Trophoblast cell (in vitro differentiated cells and primary cell): ENCODE measurements around the gene GPD1.

Source experiments
- DNase-seq, 2 donors: peaks; one replicate each; pipeline ENCODE4 v3.0.0-alpha.2; 2016
- H2AFZ ChIP-seq: 2 replicates; pipeline ENCODE4 v1.6.1; 2013; ENCODE audit warnings: low read length, moderate library complexity, mild to moderate bottlenecking; ENCODE audit not compliant: insufficient read depth, poor library complexity
- H2AK5ac ChIP-seq: 2 replicates; pipeline ENCODE4 v1.6.1; 2013; ENCODE audit warnings: mild to moderate bottlenecking, low read length
- H2BK120ac ChIP-seq: 2 replicates; pipeline ENCODE4 v1.6.1; 2013; ENCODE audit warnings: low read length, mild to moderate bottlenecking, moderate library complexity; ENCODE audit not compliant: insufficient read depth, poor library complexity
- H2BK12ac ChIP-seq: 2 replicates; pipeline ENCODE4 v1.6.1; 2013; ENCODE audit warnings: mild to moderate bottlenecking, low read length, moderate library complexity
- H2BK5ac ChIP-seq: 2 replicates; pipeline ENCODE4 v1.6.1; 2013; ENCODE audit warnings: low read length, low read depth, moderate library complexity, mild to moderate bottlenecking; ENCODE audit not compliant: poor library complexity
- H3K14ac ChIP-seq: 2 replicates; pipeline ENCODE4 v1.6.1; 2013; ENCODE audit warnings: mild to moderate bottlenecking, low read length
- H3K18ac ChIP-seq: 2 replicates; pipeline ENCODE4 v1.6.1; 2013; ENCODE audit warnings: mild to moderate bottlenecking, low read length
- H3K23ac ChIP-seq: 2 replicates; pipeline ENCODE4 v1.6.1; 2013; ENCODE audit warnings: low read length
- H3K27ac ChIP-seq: 2 replicates; pipeline ENCODE4 v1.5.1; 2013; ENCODE audit warnings: low read depth, mild to moderate bottlenecking, inconsistent platforms, low read length, moderate library complexity
- H3K27me3 ChIP-seq: 2 replicates; pipeline ENCODE4 v1.6.1; 2013; ENCODE audit warnings: inconsistent platforms, mild to moderate bottlenecking, low read length, moderate library complexity; ENCODE audit not compliant: insufficient read depth
- H3K36me3 ChIP-seq, 2 experiments: 1 replicate in 1 of 2; 2 replicates in 1 of 2; pipeline ENCODE4 v1.6.1; 2013; ENCODE audit warnings: low read length in 2 of 2, mild to moderate bottlenecking in 2 of 2, moderate library complexity in 1 of 2; ENCODE audit not compliant: insufficient read depth in 2 of 2, control insufficient read depth in 1 of 2
- H3K4ac ChIP-seq: 2 replicates; pipeline ENCODE4 v1.6.1; 2013; ENCODE audit warnings: low read depth, mild to moderate bottlenecking, low read length, moderate library complexity
- H3K4me1 ChIP-seq, 2 experiments: 1 replicate in 1 of 2; 2 replicates in 1 of 2; pipeline ENCODE4 v1.6.1; 2013; ENCODE audit warnings: low read length in 2 of 2, mild to moderate bottlenecking in 2 of 2, moderate library complexity in 1 of 2; ENCODE audit not compliant: insufficient read depth in 2 of 2, control insufficient read depth in 1 of 2
- H3K4me2 ChIP-seq: 2 replicates; pipeline ENCODE4 v1.6.1; 2013; ENCODE audit warnings: inconsistent platforms, mild to moderate bottlenecking, low read length, moderate library complexity
- H3K4me3 ChIP-seq: 2 replicates; pipeline ENCODE4 v1.5.1; 2013; ENCODE audit warnings: mild to moderate bottlenecking, low read depth, low read length, inconsistent platforms
- H3K79me1 ChIP-seq: one replicate; pipeline ENCODE4 v1.6.1; 2013; ENCODE audit warnings: low read length
- H3K79me2 ChIP-seq: 2 replicates; pipeline ENCODE4 v1.6.1; 2013; ENCODE audit warnings: low read length, mild to moderate bottlenecking; ENCODE audit not compliant: control insufficient read depth, insufficient read depth, poor library complexity
- H3K9ac ChIP-seq: 2 replicates; pipeline ENCODE4 v1.6.1; 2013; ENCODE audit warnings: mild to moderate bottlenecking, low read length
- H3K9me3 ChIP-seq: 2 replicates; pipeline ENCODE4 v1.6.1; 2013; ENCODE audit warnings: low read depth, mild to moderate bottlenecking, control low read depth, inconsistent platforms, low read length; ENCODE audit not compliant: insufficient read depth
- H4K12ac ChIP-seq: 2 replicates; pipeline ENCODE4 v1.6.1; 2013; ENCODE audit warnings: low read depth, mild to moderate bottlenecking, low read length, moderate library complexity
- H4K8ac ChIP-seq: 2 replicates; pipeline ENCODE4 v1.6.1; 2013; ENCODE audit warnings: low read depth, mild to moderate bottlenecking, low read length, moderate library complexity
- H4K91ac ChIP-seq: one replicate; pipeline ENCODE4 v1.6.1; 2013; ENCODE audit warnings: low read depth, mild to moderate bottlenecking, low read length, moderate library complexity
- WGBS: extraction: QIAGEN DNeasy Blood & Tissue Kit; methylation state at CpG from one replicate; pipeline ENCODE4 v1.1.7; 2013; ENCODE audit warnings: missing lambda C conversion rate; ENCODE audit not compliant: insufficient read length, insufficient coverage; ENCODE audit errors: extremely low coverage; 5-methylcytosine and 5-hydroxymethylcytosine counted together

Gene GPD1

DNA sequence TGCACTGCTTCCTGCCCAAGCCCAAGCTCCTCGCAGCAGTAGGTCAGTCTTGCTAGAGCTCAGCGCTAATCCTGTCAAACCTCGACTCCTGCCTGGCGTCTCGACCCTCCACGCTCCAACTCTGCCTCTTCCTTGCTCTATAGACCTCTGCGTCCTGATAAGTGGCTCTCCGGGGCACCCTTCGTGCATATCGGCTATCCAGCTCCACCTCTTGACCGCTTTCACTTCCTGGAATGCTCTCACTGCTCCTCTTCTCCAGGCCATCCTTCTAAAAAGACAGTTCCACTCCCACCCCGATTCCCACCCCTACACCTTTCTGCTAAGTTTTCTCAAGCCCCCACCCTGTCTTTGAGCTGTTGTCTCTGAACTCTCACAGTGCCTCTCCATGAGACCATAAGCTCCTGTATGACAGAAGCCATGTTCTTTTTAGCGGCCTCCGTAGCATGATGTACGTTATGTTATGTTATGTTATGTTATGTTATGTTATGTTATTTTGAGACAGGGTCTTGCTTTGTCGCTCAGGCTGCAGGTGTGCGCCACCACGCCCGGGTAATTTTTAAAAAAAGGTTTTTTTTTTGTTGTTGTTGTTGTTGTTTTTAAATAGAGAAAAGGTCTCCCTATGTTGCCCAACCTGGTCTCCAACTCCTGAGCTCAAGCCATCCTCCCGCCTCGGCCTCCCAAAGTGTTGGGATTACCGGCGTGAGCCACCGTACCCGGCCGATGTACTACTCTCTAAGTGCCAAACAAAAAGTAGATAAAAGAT is 8.8 kb downstream of the GPD1 start:
- peaks cover 12 to 14% of the 10 kb centered on the region in 2 experiments for H3K4me1 ChIP-seq
- peak overlapping the region; percentile 22 for H3K23ac ChIP-seq
- peak overlapping the region; percentile 78 for H4K8ac ChIP-seq
- H3K4me2 ChIP-seq, result peak overlapping the region; percentile 84
- H2BK12ac ChIP-seq, result no peak overlapping the region
- H4K12ac ChIP-seq, result peak overlapping the region; percentile 55
- H3K14ac ChIP-seq, result peak overlapping the region; percentile 60
- no peaks in the 10 kb centered on the region for H3K79me2 ChIP-seq
- no peaks in the 10 kb centered on the region for H3K27me3 ChIP-seq
- H3K4me3 ChIP-seq, result peak overlapping the region; percentile 98
- no peaks in the 10 kb centered on the region for H3K9me3 ChIP-seq
- H2AK5ac ChIP-seq, result peak overlapping the region; percentile 36
- WGBS, result no CpG with 5 or more reads among the region's 26 CpGs
- peak overlapping the region; percentile 58 for H3K27ac ChIP-seq
- no peak overlapping the region for H2BK120ac ChIP-seq
- H2AFZ ChIP-seq, result peak overlapping the region; percentile 27
- H4K91ac ChIP-seq, result peak overlapping the region; percentile 33
- DNase-seq, result peak in 1 of 2 donors; percentile 17
- peaks cover 0 to 2% of the 10 kb centered on the region in 2 experiments for H3K36me3 ChIP-seq
- H3K4ac ChIP-seq, result no peak overlapping the region
- H3K18ac ChIP-seq, result peak overlapping the region; percentile 10
- H3K9ac ChIP-seq, result peak overlapping the region; percentile 77
- no peak overlapping the region for H2BK5ac ChIP-seq
- H3K79me1 ChIP-seq, result peaks cover 5% of the 10 kb centered on the region

DNA sequence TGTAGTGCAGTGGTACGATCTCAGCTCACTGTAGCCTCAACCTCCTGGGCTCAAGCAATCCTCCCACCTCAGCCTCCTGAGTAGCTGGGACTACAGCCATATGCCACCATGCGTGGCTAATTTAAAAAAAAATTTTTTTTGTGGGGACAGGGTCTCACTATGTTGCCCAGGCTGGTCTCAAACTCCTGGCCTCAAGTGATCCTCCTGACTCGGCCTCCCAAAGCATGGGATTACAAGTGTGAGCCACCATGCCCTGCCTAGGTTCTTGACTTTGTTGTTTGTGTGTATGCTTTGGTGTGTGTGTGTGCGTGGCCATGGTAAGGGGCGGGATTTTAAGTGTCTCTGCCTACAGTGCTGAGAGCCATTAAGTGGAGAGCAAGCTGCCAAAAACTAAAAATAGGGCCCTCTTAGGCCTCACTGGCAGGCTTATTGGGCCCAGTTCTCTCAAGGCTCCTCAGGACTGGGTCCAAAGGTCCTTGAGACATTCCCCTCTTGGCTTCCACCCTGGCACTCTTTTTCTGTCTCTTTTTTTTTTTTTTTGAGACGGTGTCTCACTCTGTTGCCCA is 13.3 kb downstream of the GPD1 start:
- Histone ChIP-seq H3K27ac (no peak overlapping the region), H3K4me1 (peaks cover 2% of the 10 kb centered on the region in 2 experiments), H3K9me3 (no peaks in the 10 kb centered on the region), H3K36me3 (peaks cover 4 to 6% of the 10 kb centered on the region in 2 experiments), H2BK120ac (no peak overlapping the region), H2BK12ac (no peak overlapping the region), H4K8ac (no peak overlapping the region), H3K4me3 (no peak overlapping the region), H3K18ac (no peak overlapping the region), H2AFZ (no peak overlapping the region), H2AK5ac (no peak overlapping the region), H3K4me2 (no peak overlapping the region), H2BK5ac (no peak overlapping the region), H4K12ac (no peak overlapping the region), H4K91ac (no peak overlapping the region), H3K14ac (no peak overlapping the region), H3K79me1 (no peaks in the 10 kb centered on the region), H3K23ac (no peak overlapping the region), H3K9ac (no peak overlapping the region), H3K4ac (peak overlapping the region; percentile 14), H3K79me2 (no peaks in the 10 kb centered on the region), H3K27me3 (no peaks in the 10 kb centered on the region)
- DNase-seq, result no peak
- WGBS, result no CpG with 5 or more reads among the region's 6 CpGs

DNA sequence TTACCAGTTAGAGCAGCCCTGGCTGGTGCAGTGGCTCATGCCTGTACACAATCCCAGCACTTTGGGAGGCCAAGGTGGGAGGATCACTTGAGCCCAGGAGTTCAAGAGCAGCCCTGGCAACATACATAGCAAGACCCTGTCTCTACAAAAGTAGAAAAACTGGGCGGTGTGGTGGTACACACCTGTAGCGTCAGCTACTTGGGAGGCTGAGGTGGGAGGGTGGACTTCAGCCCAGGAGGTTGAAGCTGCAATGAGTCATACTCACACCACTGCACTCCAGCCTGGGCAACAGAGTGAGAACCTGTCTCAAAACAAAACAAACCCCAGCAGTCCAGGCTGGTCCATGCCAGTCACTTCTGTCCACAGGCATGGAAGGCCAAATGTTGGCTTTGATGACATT is 15.6 kb downstream of the GPD1 start:
- Histone ChIP-seq H3K79me1 (no peaks in the 10 kb centered on the region), H3K23ac (no peak overlapping the region), H4K12ac (no peak overlapping the region), H3K9me3 (no peaks in the 10 kb centered on the region), H3K18ac (no peak overlapping the region), H3K9ac (no peak overlapping the region), H2AK5ac (no peak overlapping the region), H3K79me2 (no peaks in the 10 kb centered on the region), H3K14ac (no peak overlapping the region), H3K27ac (no peak overlapping the region), H2BK12ac (no peak overlapping the region), H4K8ac (no peak overlapping the region), H3K4me3 (peak overlapping the region; percentile 33), H4K91ac (no peak overlapping the region), H2AFZ (no peak overlapping the region), H3K4me1 (no peaks in the 10 kb centered on the region), H3K4ac (no peak overlapping the region), H2BK5ac (no peak overlapping the region), H3K4me2 (no peak overlapping the region), H2BK120ac (no peak overlapping the region), H3K36me3 (peaks cover 6 to 9% of the 10 kb centered on the region in 2 experiments), H3K27me3 (no peaks in the 10 kb centered on the region)
- WGBS, result no CpG with 5 or more reads among the region's 2 CpGs
- no peak for DNase-seq

- Histone ChIP-seq H3K36me3 (peaks cover 4 to 9% of the 10 kb centered on the region in 2 experiments), H3K4me2 (no peak overlapping the region), H3K9ac (no peak overlapping the region), H4K12ac (no peak overlapping the region), H3K14ac (no peak overlapping the region), H3K27me3 (no peaks in the 10 kb centered on the region), H2BK12ac (no peak overlapping the region), H3K79me2 (no peaks in the 10 kb centered on the region), H2AK5ac (no peak overlapping the region), H3K4ac (no peak overlapping the region), H3K23ac (no peak overlapping the region), H3K4me1 (no peaks in the 10 kb centered on the region), H2BK5ac (no peak overlapping the region), H4K91ac (no peak overlapping the region), H4K8ac (no peak overlapping the region), H3K4me3 (no peak overlapping the region), H2BK120ac (no peak overlapping the region), H3K9me3 (no peaks in the 10 kb centered on the region), H2AFZ (no peak overlapping the region), H3K18ac (no peak overlapping the region), H3K79me1 (no peaks in the 10 kb centered on the region), H3K27ac (no peak overlapping the region)
- no peak for DNase-seq
- no CpG with 5 or more reads among the region's 3 CpGs for WGBS
Measured at GRCh38 chr12:50120521-50120920, 16.7 kb downstream of the GPD1 start.
